Mucosa of descending colon (tissue), 3 donors: ENCODE results near the gene BANP. TPM values are rescaled to one million over a fixed set of nuclear protein-coding genes. Genes with fewer than 3 reads are reported as not detected.
"Not testable (repeated sequence)": the region's sequence is repeated elsewhere in the genome, so short reads cannot be mapped to it uniquely, and the experiment has no call there.

Source experiments
- ATAC-seq: fragments of 200-7000 bp; cut with Tn5 transposase; one replicate; pipeline ENCODE4 v1.9.1; 2020; ENCODE audit warnings: mild to moderate bottlenecking, moderate library complexity
- DNase-seq, 3 donors: peaks; one replicate each; pipeline ENCODE4 v3.0.0-alpha.2; 2020
- H3K36me3 ChIP-seq: fragments of 200-600 bp; one replicate; pipeline ENCODE4 v1.8.0; 2021; ENCODE audit warnings: low read depth, mild to moderate bottlenecking
- H3K4me1 ChIP-seq: fragments of 200-600 bp; one replicate; pipeline ENCODE4 v1.8.0; 2021; ENCODE audit warnings: low read depth, mild to moderate bottlenecking
- H3K4me3 ChIP-seq: fragments of 200-600 bp; one replicate; pipeline ENCODE4 v1.8.0; 2021; ENCODE audit warnings: mild to moderate bottlenecking
- H3K9me3 ChIP-seq: fragments of 200-600 bp; one replicate; pipeline ENCODE4 v1.8.0; 2021; ENCODE audit warnings: mild to moderate bottlenecking
- intact Hi-C, 2 donors: fragments of 100-400 bp; cut with DNase I in 1 of 2; cut with micrococcal nuclease in 1 of 2; formaldehyde crosslinking; loops; one replicate each; pipeline versions ENCODE4 v1.11.0 to v1.11.1; 2022; cut with DNase I, micrococcal nuclease
- total RNA-seq, 3 donors: library from RNA; stranded (reverse); fragmentation: NEBNext Ultra II Directional in 2 of 3; extraction: Animal tissue kit (Norgen Biotek cat#: 25700) in 2 of 3; gene quantifications; one replicate each; pipeline versions ENCODE4 v1.2.1 to v1.2.4, GENCODE V29; 2021 to 2023
- TF ChIP-seq, protein P1 (sequence below): fragments of 200-600 bp; IDR thresholded peaks from one replicate; pipeline ENCODE4 v1.8.0; 2022; ENCODE audit warnings: antibody characterized with exemption, mild to moderate bottlenecking
- donor health status: DM: no; HTN: no; CAD: no; lungs with moderate emphysema.
- donor health status: DM: no; HTN: no; CAD: no.
- donor health status: DM: no; HTN: yes; CAD: no.

The BANP gene
- total RNA-seq, 3 donors from 2014 or later = 24.4 to 36.0 (median 26.1) TPM

DNA sequence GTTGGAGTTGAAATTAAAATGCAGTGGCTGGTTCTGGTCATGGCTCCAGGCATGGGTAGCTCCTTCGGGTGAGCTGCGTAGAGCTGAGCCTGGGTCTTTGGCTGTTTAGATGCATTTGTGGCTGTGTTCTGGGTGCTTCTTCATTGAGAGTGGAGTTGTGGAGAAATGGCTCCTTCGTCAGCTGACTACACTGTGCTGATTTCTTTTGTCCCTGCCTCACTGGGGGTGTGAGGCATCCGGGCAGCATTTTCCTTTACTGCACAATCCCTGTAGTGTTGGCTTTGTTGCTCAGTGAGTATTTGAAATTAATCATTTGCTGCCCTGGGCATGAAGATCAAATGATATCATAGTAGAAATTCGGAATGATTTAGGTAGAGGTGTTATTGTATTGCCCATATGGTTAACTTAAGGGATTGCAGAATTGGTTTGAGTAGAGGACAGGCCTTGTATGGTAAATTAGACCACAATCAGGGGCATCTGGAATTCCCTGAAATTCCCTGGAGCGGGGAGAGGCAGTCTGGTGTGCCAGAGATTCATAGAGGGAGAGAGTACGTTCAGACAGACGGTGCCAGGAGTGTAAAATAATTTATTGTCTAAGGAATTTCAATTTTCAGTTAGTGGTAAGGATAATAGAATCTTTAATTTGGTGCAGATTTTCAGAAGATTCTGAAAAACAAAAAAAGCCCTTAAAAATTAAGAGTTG, 92.1 kb downstream of the BANP start:
- H3K4me3 ChIP-seq, H3K36me3 ChIP-seq, H3K4me1 ChIP-seq, H3K9me3 ChIP-seq, intact Hi-C loops, DNase-seq, ATAC-seq: not testable (repeated sequence)

DNA sequence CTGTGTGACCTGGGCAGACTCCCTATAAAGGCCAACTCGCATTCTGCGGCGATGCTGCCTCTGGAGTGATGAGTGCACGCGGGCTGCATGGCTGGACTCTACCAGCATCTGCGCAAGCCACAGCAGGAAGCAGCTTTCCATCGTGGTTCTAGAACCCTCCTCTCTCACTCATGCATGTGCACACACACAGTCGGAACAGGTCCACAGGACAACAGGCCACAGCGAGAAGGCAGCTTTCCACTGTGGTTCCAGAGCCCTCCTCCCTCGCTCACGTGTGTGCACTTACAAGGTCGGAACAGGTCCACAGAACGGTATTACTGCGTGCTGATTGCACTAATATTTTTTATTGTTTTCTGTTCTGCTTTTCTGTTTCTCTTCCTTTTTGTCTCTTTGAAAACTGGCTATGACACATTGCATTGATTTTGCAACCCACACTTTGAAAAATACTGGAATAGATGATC, 92.9 kb downstream of the BANP start:
- DNase-seq (peak in 1 of 3 donors; percentile 35), ATAC-seq (peak; percentile 62)
- intact Hi-C loops, H3K4me1 ChIP-seq, H3K9me3 ChIP-seq, H3K4me3 ChIP-seq, H3K36me3 ChIP-seq: not testable (repeated sequence)

DNA sequence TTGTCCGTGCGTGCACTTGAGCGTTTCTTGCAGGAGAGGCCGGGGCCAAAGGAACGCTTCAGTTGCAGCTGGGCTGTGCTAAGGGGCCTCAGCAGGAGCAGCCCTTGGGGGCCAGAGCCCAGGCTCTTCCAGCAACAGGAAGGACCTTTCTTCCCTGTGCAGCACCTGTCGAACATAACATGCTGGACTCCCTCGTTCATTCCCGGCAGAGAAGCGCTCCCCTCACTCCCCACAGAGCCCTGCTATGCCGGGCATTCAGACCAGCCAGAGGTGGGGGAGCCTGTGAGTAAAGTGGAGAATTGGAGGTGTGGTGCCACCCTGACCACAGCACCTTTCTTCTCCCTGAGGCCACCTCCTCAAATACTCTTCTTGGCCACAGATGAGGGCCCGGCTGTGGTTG, 94.1 kb downstream of the BANP start:
- H3K4me3 ChIP-seq, DNase-seq, H3K36me3 ChIP-seq, intact Hi-C loops, ATAC-seq, H3K4me1 ChIP-seq, H3K9me3 ChIP-seq: not testable (repeated sequence)

DNA sequence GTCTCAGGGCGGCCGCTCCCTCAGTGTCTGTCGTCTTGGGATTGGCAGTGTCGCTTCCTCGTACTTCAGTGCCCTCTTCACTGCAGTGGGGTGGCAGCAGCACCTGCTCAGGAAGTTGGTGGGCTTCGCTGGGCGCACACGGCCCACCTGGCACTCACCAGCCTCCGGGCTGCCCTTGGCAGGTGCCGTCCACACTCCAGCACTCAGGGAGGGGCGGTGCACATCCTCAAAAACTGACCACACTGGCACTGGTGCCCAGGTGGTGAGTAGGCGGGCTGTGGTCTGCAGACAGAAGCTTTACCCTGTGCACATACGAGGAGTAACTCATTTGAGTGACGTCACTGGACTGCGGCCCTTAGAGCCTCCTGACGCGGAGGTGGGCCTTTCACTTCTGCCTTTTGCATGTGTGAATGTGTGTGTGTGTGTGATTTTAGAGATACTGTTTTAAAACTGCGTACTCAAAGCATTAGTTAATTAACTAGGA, 94.6 kb downstream of the BANP start:
- H3K4me3 ChIP-seq = no peak overlapping the region
- H3K9me3 ChIP-seq = no peaks in the 10 kb centered on the region
- no peaks in the 10 kb centered on the region for H3K36me3 ChIP-seq
- intact Hi-C loops = no loop called here
- DNase-seq (peak; percentile 47 to 85 (median 53)), ATAC-seq (peak; percentile 78)
- TF ChIP-seq, protein P1, sequence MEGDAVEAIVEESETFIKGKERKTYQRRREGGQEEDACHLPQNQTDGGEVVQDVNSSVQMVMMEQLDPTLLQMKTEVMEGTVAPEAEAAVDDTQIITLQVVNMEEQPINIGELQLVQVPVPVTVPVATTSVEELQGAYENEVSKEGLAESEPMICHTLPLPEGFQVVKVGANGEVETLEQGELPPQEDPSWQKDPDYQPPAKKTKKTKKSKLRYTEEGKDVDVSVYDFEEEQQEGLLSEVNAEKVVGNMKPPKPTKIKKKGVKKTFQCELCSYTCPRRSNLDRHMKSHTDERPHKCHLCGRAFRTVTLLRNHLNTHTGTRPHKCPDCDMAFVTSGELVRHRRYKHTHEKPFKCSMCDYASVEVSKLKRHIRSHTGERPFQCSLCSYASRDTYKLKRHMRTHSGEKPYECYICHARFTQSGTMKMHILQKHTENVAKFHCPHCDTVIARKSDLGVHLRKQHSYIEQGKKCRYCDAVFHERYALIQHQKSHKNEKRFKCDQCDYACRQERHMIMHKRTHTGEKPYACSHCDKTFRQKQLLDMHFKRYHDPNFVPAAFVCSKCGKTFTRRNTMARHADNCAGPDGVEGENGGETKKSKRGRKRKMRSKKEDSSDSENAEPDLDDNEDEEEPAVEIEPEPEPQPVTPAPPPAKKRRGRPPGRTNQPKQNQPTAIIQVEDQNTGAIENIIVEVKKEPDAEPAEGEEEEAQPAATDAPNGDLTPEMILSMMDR = no peak
- H3K4me1 ChIP-seq = no peaks in the 10 kb centered on the region

DNA sequence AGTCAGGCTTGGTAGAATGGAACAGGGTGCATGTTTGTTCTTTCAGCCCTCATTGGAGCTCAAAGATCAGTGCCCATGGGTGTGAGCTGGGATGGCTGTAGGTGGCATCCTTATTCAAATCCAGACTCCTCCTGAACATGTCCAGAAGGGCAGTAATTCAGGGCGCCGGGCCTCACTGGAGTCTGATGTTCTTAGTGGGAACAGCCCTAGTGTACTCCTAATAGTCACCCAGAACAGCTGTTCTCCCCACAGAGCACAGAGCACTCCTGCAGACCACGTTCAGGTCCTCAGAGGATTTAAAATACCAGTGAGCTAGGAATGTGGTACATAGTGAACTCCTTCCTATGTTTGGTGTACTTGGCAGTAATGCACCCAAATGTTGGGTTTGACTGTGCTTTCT, 96.2 kb downstream of the BANP start:
- no peaks in the 10 kb centered on the region for H3K36me3 ChIP-seq
- DNase-seq = no peak
- no peaks in the 10 kb centered on the region for H3K9me3 ChIP-seq
- no peak for ATAC-seq
- intact Hi-C loops = no loop called here
- no peak overlapping the region for H3K4me3 ChIP-seq
- H3K4me1 ChIP-seq = no peaks in the 10 kb centered on the region
- TF ChIP-seq, protein P1 = no peak

DNA sequence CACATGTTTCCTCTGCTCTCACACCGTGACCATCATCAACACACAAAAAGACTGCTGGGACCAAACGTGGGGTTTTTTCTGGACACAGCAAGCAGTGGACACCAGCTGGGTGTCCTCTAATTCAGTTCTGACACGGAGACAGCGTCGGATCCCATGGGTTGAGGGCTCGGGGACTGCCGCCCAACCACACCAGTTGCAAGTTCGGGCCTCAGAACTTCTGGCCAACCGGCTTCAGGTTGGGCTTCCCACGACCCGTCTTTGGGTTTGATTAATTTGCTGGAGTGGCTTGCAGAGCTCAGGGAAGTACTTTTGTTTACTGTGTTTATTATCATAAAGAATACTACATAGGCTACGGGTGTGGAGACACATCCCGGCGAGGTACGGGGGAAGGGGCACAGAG, 97.8 kb downstream of the BANP start:
- TF ChIP-seq, protein P1 = no peak
- ATAC-seq (no peak), DNase-seq (no peak)
- H3K4me3 ChIP-seq = no peak overlapping the region
- intact Hi-C loops = no loop called here
- H3K36me3 ChIP-seq = no peaks in the 10 kb centered on the region
- H3K9me3 ChIP-seq = no peaks in the 10 kb centered on the region
- H3K4me1 ChIP-seq = no peaks in the 10 kb centered on the region

DNA sequence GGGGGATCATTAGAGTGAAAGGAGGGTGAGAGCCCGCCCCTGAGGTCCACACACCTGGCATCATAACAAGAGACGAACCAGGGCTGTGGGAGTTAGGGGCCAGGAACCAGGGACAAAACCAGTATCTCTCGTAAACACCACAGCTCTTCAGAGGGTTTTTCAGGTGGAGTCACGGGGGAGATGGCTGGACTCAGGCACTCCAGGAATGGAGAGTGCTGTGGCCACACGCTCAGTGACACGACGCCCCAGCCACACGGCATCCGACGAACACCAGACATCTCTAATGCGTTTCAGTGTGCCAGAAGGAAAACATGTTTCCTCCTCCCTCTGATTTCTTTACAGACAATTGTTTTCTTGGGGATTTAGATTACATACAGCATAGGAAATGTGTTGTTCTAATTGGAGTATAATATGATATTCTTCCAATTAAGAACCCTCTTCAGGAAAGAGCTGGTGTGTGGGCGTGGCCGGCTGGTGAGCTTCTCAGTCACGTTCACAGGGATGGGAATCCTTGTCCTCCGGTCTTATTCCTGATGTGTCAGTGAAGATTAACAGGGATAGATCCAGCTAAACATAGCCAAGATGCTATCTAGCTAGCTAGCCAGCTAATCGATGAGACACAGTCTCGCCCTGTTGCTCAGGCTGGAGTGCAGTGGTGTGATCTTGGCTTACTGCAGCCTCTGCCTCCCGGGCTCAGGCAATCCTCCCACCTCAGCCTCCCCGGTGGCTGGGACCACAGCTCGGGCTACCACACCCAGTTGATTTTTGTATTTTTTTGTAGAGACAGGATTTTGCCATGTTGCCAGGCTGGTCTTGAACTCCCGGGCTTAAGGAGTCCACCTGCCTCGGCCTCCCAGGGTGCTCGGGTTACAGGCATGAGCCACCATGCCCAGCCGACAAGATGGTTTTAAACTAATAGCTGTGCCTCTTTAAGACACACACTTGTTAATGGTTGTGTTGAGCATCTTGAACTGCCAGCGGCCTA, 98.6 kb downstream of the BANP start:
- Histone ChIP-seq H3K36me3 (no peaks in the 10 kb centered on the region), H3K4me1 (no peaks in the 10 kb centered on the region), H3K4me3 (no peak overlapping the region), H3K9me3 (no peaks in the 10 kb centered on the region)
- DNase-seq (peak in 1 of 3 donors; percentile 11), ATAC-seq (no peak)
- intact Hi-C loops = no loop called here
- TF ChIP-seq, protein P1 = no peak
